Measurements from ENCODE around the gene CLCA4.

DNA sequence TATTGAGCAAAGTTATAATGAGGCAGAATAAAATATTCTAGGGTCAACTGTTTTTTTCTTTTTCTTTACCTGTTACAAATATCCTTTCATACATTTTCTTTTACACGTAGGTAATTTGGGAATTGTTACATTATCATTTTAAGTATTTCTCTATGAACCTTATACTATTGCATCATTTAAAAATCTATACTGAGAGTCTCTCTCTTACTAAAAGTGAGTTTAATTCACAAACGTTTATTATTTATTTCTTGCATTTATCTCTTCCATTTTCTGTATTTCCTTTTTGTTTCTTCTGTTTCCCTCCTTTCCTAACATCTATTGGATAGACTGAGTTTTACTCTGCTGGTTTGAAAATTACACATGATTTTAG, 25.4 kb upstream of the CLCA4 start:
- TF ChIP-seq, protein P1, sequence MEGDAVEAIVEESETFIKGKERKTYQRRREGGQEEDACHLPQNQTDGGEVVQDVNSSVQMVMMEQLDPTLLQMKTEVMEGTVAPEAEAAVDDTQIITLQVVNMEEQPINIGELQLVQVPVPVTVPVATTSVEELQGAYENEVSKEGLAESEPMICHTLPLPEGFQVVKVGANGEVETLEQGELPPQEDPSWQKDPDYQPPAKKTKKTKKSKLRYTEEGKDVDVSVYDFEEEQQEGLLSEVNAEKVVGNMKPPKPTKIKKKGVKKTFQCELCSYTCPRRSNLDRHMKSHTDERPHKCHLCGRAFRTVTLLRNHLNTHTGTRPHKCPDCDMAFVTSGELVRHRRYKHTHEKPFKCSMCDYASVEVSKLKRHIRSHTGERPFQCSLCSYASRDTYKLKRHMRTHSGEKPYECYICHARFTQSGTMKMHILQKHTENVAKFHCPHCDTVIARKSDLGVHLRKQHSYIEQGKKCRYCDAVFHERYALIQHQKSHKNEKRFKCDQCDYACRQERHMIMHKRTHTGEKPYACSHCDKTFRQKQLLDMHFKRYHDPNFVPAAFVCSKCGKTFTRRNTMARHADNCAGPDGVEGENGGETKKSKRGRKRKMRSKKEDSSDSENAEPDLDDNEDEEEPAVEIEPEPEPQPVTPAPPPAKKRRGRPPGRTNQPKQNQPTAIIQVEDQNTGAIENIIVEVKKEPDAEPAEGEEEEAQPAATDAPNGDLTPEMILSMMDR (IDR thresholded peaks at IDR 0.05; ENCODE audit: low read depth, low read length) = no peak
- TF ChIP-seq EZH2phosphoT487 (IDR thresholded peaks at IDR 0.05; ENCODE audit: low read depth) = no peak

Measured in OCI-LY3 (cell line).